HG02798 (cell line): ENCODE measurements around the gene ZNF322.

Experiments
- ATAC-seq: cut with Tn5 transposase; IDR thresholded peaks from one replicate; pipeline ENCODE4 v1.9.1; 2021; ENCODE audit warnings: mild to moderate bottlenecking; ENCODE audit not compliant: unreplicated experiment, poor library complexity

Gene ZNF322

DNA sequence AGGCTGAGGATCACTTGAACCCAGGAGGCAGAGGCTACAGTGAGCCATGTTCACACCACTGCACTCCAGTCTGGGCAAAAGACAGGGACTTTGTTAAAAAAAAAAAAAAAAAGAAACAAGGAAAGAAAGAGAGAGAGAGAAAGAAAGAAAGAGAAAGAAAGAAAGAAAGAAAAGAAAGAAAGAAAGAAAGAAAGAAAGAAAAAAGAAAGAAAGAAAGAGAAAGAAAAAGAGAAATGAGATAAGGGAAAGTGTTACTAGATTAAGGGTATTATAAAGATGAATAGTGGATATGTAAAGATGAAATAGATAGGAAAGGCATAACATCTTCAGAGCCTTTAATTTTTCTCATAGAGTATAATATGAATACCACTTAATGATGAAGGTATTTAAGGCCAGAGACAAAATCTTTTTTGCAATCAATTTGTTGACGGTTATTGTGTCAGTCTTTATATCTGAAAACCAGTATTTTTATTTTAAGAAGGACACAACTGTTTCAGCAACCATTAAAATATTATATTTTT lies 36.1 kb downstream of the ZNF322 start:
- ATAC-seq = no peak

DNA sequence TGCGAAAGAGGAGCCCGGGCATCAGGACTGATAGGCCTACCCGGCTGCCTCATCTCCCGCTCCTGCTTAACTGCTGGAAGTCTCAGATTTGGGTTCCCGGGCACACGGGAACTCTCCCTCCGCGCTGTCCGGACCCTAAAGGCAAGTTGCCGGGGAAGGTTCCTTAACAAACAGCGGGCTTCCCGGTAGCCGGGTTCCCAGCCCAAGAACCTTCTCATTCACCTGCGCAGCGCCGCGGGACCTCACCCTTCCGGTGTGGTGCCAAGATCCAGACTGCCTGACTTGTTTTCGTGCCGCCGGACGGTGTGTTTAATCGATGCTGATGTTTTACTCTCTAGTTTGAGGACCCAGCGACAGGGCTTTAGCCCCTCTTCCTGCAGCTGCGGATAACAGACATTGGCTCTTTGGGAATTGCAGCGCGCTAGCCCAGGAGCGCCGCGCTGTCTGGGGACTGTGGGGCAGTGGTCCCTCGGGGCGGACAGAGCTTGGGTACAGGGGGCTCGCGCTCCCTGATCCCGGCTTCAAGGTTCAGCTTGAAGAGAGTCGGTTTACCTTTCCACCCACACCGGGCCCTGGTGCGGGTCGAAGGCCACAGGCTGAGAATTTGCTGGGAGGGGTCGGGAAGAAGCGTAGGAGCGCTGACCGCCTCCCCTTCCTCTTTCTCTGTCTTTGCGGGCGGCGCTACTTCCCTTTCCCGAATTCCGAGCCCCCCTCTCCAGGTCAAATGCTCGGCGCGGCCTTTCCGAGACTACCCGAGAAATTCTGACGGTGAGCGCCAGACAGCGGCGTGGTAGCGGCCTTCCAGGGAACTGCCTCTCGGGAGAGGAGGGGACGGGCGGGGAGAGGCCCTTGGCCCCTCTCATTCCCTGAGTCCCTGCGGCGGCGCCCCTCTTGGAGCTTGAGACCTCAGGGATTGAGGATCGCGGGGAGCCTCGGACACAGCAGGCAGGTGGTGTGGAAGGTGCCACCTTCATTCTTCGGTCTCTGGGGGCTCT lies 45.6 kb downstream of the ZNF322 start:
- no peak for ATAC-seq

DNA sequence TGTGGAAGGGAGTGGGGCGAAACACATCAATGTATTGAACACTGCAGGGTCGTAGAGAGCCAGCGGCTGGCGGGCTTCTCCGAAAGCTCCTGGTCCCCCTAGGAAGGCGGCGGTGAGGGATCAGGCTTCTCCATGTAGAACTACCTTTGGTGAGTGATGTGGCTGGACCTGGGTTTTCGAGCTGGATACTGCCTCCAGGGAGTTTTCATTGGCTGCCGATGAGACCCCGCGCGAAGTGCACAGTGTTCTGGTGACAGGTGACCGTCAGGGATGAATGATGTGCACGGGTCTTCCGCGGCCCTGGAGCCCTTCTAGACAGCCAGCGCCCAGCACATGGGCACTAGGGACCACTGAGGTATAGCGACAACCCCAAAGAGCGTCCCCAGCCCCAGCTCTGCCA lies 46.3 kb downstream of the ZNF322 start:
- no peak for ATAC-seq

DNA sequence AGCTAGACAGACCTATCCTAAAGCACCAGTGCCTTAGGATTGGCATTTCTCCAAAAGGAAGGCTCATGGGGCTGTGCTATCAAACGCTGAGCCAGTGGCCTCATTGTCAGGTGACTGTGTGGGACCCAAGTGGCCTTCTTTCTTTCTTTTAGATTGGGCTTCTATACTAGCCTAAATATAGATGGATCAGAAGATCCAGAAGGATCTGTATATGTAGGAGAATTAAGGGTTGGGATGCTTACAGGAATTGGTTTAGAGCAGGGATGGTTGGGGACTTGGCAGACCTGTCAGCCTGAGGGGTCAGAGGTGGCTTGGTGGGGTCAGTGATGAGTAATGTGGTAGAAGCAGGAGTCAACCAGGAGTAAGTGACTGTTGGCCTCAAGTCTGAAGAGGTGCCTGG lies 47.9 kb downstream of the ZNF322 start:
- no peak for ATAC-seq

DNA sequence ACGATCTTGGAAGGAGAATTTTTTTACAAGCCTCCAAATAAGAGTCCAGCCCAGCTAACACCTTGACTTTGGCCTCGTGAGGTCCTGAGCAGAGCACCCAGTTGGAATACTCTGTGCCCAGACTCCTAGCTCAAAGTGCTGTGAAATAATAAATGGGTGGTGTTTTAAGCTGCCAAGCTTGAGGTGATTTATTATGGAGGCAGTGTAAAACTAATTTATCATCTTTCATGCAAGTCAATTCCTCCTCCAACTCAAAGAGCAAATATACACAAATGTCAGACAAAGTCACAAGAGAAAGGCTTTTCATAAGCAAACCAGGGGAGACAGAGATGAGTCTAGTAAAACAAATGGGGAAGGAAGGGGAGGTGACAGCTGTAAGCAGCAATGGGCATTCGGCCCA lies 50.1 kb downstream of the ZNF322 start:
- no peak for ATAC-seq

DNA sequence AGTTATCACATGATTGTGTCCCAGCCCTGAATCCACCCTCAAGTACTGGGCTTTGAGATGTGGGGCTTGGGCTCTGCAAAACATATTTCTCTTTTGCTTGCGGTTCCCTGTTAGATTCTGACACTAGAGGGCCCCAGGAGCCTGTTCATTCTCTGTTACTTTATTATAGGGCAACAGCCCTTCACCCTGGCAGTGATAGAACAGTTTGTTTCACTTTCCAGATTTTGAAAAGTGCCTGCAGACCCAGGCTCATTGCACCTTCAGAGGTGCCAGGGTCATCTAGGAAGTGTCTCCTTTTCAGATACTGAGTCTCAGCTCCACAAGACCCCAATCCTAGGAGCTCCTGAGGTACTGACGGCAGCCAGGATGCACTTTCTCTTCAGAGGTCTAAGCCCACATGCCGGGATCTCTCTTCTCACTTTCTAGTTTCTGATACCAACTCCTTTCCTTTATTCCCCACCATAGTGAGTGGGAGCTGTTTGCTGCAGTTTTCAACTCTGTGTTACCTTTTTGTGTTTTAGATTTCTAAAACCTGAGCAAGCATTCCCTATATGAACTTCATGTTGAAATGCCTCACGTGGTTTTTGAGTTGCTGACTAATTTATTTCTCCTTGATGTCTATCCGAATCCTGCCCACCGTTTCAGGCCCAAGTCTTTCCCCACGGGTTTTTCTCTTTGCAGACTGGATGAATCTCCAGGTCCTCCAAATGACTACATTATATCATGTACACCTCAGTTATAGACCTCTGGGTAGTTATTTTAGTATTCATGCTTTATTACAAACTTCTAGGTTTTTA lies 51.9 kb downstream of the ZNF322 start:
- peak; percentile 82 for ATAC-seq

DNA sequence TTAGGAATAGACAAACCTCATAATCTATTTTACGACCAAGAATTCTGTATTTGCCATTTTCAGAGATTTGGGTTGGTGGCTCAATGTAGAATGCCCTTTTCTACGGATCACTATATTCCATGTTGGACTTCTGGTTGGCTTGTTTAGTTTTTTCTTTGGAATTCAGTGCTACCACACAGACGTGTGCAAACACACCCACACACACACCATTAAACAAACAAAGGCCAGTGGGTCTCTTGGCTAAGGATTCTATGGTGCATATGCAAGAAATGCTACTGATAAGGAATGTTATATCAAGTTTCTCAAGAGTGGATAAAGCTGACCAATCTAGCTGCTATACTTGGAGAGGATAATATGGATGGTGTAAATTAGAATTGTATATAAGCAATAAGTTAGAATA lies 54.7 kb downstream of the ZNF322 start:
- no peak for ATAC-seq

DNA sequence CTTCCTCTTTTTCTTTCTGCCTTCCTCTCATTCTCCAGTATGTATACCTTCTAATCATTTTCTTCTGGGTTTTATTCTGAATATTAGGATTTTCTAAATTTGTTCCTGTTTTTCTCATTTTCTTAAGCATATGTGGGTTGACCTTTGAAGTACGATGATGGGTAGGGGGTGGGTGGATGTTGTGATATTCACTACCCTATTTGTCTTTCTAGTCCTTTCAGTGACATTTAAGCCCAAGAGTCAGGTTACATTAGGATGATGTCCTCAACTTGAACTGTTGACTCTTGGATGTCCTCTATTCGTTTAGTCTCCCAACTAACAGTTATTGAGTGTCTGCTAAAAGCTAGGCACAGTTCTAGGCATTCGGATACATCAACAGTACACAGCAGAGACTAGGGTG lies 55.5 kb downstream of the ZNF322 start:
- ATAC-seq = no peak

DNA sequence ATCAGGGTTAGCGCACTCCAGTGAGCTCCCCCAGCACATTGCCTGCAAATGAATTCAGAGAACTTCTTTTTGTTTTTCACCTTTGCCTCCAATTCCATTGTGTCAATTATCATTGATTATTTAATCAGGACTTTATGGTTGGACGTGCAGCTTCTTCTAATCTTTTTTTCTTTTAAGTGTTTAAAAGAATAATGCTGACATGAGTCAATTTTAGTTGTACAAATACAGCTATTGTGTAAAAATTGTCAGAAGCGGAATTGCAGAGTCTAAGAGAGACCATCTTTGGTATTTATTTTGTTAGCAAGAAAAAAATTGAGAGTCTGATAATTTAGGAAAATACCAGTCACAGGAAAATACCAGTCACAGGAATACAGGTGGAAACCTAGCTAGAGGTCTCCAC lies 57.3 kb downstream of the ZNF322 start:
- ATAC-seq = no peak

DNA sequence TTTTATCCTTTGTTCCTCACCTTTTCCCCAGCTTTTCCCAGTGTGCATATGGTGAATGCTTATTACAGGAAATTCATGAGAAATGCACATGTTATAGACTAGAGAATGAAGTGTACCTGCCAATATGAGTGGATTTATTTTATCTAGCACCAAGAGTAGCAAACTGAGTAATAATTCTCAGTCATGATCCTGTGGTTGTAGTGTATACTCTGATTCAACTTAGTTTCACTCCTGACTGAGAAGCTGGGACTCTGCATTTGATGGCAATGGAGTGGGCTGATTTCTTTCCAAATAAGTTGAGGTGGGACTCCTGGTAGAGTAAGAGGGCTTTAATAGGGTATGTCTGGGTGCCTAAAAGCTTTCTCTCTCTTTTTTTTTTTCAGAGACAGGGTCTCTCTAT lies 58.8 kb downstream of the ZNF322 start:
- no peak for ATAC-seq

DNA sequence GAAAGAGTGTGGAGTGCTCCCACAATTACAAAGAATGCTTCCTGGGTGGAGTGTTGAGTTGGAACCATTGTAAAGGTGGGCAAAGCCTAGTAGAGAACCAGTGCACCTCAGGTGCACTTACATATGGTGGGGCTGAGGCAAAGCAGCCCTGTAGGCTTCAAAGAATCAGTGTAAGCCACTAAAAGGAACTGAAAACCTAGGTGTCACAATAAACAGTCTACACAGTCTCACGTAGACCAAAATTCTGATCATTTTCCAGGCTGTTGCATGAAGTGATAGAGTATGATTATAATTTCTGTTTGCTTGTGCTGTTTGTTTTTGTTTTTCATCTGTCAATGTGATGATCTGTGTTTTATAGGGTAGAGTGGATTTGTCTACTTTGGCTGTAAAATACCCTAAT lies 60.0 kb downstream of the ZNF322 start:
- no peak for ATAC-seq

DNA sequence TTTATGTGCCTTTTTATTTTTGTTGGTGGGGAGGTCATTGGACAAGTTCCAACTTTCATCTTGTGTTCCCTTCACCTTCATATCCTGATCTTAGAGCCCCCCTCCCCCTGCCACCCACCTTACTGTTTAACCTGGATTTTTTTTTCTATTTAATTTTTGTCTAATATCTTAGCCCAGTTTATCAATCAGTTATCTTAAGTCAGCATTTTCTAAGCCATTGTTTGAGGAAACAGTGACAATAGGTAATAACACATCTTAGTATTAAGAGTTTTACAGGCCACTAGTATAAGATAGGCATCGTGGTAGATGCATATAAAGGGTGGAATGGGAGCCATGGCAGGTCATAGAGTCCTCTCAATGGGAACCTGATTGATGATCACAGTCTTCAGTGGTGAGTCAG lies 60.4 kb downstream of the ZNF322 start:
- no peak for ATAC-seq

DNA sequence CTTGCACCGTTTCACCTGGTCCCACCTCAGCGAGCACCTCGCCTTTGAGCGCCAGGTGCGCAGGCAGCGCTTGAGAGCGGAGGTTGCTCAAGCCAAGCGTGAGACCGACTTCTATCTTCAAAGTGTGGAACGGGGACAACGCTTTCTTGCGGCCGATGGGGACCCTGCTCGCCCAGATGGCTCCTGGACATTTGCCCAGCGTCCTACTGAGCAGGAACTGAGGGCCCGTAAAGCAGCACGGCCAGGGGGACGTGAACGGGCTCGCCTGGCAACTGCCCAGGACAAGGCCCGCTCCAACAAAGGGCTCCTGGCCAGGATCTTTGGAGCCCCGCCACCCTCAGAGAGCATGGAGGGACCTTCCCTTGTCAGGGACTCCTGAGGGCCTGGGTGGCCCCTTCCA lies 61.3 kb downstream of the ZNF322 start:
- ATAC-seq = no peak

DNA sequence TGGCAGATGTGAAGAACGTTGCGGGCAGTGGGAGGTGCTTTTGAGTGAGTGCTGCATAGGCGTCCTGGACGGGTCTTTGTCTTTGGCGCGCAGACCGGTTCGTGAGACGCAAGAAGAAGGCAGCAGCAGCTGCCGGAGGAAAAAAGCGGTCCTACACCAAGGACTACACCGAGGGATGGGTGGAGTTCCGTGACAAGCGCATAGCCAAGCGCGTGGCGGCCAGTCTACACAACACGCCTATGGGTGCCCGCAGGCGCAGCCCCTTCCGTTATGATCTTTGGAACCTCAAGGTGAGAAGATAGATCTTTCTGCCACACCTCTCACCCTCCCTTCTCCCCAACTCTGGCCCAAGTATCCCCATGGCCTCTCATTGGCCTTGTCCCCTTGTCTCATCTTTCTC lies 61.7 kb downstream of the ZNF322 start:
- ATAC-seq = no peak

DNA sequence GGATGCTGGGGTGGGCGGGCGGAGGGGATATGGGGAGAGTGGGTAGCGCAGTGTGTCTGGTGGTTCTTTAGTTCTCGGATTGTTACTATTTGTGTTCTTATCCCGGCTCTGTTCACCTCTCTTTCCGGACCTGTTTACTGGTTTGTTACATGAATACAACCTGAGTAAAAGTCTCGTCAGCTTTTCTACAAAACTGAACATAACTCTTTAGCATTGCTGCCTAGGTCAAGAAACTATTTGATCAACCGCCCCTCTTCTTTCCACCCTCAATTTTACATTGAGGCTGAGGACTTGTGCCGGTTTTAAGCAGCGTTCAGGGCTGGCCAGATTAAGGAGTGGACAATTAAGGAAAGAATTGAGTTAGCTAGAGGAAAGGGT lies 62.2 kb downstream of the ZNF322 start:
- ATAC-seq = no peak

DNA sequence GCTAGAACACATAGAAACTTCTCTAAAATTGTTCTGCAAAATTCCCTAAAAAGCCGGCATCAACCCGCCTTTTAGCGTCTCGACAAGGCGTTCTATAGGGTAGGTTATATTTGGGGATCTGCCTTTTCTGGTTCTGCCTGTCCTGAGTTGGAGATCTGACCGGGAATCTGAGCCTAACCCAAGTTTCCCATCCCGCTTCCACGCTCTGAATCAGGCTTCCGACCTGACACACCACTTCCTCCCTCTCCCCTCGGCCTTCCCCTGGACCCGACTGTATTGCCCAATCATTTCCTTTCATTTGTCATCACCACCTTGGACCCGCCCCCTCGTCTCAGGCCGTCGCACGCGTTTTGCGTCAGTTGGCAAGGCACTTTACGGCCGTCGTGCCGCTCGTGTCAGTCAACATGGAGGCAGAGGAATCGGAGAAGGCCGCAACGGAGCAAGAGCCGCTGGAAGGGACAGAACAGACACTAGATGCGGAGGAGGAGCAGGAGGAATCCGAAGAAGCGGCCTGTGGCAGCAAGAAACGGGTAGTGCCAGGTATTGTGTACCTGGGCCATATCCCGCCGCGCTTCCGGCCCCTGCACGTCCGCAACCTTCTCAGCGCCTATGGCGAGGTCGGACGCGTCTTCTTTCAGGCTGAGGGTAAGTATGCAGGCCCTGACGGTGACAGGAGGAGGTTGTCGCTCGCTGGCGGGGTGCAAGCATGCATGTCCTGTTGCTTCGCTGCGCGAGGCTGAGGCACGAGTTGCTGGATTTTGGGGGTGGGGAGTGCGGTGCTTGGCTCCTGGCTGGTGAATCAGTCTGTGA lies 62.8 kb downstream of the ZNF322 start, which contains the start of gene ABT1:
TSS of gene ABT1 (plus strand) at position 375 of the 810 bp plus-strand sequence. CDS start at position 405, 30 bp downstream.
- peak; percentile 90 for ATAC-seq

DNA sequence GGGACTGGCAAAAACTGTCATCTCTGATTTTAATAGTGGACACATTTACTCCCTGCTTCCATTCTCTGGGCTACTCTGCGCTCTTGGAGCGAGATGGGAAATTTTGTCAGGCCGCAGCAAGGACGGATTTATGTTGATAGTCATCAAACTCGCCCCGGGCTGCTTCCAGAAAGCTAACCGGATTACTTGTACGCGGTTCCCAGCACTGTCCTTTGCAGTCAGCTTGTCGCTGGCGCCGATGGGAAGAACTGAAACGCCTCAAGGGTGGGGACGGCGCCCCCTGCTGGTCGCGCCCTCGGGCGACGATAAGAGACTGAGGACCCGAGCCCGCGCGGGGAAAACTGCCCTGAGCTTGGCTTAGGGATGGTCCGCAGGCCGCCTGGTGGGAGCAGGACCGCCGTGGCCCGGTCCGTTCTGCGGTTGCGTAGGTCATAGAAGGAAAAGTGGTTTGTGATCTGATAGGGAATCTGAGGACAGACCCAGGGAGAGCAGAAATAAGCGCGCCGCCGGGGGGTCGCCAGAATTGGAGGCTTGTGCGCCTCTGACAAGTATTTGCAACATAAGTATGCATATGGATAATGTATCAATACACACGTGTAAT lies 63.8 kb downstream of the ZNF322 start:
- peak; percentile 67 for ATAC-seq

DNA sequence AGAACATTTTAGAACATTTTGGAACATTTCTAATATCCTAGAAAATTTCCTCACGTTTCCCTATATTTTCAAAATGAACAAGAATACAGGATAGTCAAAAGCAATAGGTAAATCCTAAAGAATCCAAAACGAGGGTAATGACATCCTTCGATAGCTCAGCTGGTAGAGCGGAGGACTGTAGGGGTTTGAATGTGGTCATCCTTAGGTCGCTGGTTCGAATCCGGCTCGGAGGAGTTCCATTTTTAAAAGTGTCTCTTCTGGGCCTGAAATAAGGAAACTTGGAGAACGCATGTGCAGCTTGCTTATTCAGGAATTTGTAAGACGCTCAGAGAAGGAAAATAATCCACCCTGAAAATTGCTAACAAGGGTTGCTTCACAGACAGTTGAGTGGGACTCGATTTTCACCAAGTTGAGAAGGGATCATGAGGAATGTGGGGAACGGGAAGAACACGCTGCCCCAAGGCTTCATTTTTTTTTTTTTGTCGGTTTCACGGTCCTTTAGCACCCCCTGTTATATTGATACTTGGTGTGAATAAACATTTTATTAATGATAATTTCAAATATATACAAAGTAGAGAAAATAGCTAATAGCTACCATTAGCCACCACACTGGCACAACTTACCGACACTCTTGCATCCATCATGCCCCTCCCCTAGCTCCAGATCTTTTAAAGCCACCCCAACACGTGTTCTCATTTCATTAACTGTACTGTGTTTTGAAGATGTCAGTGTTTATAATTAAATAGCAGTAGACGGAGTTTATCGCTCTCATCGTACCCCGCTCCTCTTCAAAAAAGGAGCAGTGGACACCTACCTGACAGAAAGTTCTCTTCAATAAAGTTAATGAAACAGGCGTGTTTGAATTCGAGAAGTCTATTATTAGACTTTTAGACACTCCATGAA lies 64.6 kb downstream of the ZNF322 start:
- ATAC-seq = no peak

DNA sequence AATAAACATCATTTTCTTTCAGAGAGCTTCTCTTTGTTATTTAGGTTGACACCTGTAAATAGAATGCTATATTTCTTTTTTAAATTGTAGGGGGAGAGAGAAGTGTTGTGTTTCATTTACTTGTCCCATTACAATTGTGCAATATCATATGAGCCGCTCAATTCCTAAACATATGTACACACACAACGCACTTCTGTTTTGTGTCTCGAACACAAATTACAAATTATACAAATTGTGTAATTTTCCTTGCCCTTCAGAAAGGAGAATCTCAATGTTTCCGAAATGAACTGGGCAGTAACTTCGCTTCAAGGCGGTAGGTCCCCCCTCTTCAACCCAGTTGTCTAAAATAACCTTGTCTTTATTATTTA lies 65.4 kb downstream of the ZNF322 start:
- ATAC-seq = no peak
